Neural progenitor cell (in vitro differentiated cells): ENCODE results near the gene AQP5. TPM values are rescaled to one million over a fixed set of nuclear protein-coding genes. Genes with fewer than 3 reads are reported as not detected.
A peak's percentile ranks its signal among the peaks of the same experiment; 100 is the strongest.

Source experiments
- DNase-seq: peaks from one replicate; pipeline ENCODE4 v3.0.0-alpha.2; 2016; ENCODE audit warnings: low spot score
- H2AFZ ChIP-seq: fragments of 200-600 bp; sonication (generic); replicated peaks from 2 replicates; pipeline ENCODE4 v1.6.1; 2016; ENCODE audit warnings: antibody characterized with exemption
- H3F3A ChIP-seq: fragments of 200-600 bp; sonication (generic); 2 replicates; pipeline ENCODE4 v1.6.1; 2016; ENCODE audit warnings: antibody characterized with exemption, low read depth
- H3K27ac ChIP-seq: fragments of 200-600 bp; sonication (generic); 2 replicates; pipeline ENCODE4 v1.5.1; 2016; ENCODE audit warnings: mild to moderate bottlenecking
- H3K27me3 ChIP-seq: fragments of 200-600 bp; sonication (generic); 2 replicates; pipeline ENCODE4 v1.6.1; 2016; ENCODE audit warnings: mild to moderate bottlenecking, moderate library complexity
- H3K36me3 ChIP-seq: fragments of 200-600 bp; sonication (generic); 2 replicates; pipeline ENCODE4 v1.5.1; 2016
- H3K4me1 ChIP-seq: fragments of 200-600 bp; sonication (generic); 2 replicates; pipeline ENCODE4 v1.6.1; 2016; ENCODE audit warnings: mixed run types
- H3K4me2 ChIP-seq: fragments of 200-600 bp; sonication (generic); 2 replicates; pipeline ENCODE4 v1.6.1; 2016
- H3K4me3 ChIP-seq: fragments of 200-600 bp; sonication (generic); 2 replicates; pipeline ENCODE4 v1.5.1; 2016
- H3K79me2 ChIP-seq: fragments of 200-600 bp; sonication (generic); 2 replicates; pipeline ENCODE4 v1.6.1; 2016; ENCODE audit warnings: low read depth
- H3K9ac ChIP-seq: fragments of 200-600 bp; sonication (generic); 2 replicates; pipeline ENCODE4 v1.6.1; 2016
- H3K9me3 ChIP-seq: fragments of 200-600 bp; sonication (generic); 2 replicates; pipeline ENCODE4 v1.5.1; 2016; ENCODE audit warnings: low read depth
- H4K20me1 ChIP-seq: fragments of 200-600 bp; sonication (generic); 2 replicates; pipeline ENCODE4 v1.6.1; 2016; ENCODE audit warnings: low read depth
- H3K27ac Mint-ChIP-seq: 3 replicates; pipeline ENCODE4 v1.8.0; 2021; ENCODE audit warnings: mixed read lengths
- H3K27me3 Mint-ChIP-seq: 2 replicates; pipeline ENCODE4 v1.8.0; 2022; ENCODE audit warnings: low read depth, mild to moderate bottlenecking, inconsistent platforms, moderate library complexity, mixed read lengths; ENCODE audit not compliant: insufficient read depth
- H3K36me3 Mint-ChIP-seq: 3 replicates; pipeline ENCODE4 v1.8.0; 2021; ENCODE audit warnings: mixed read lengths
- H3K4me1 Mint-ChIP-seq: 3 replicates; pipeline ENCODE4 v1.8.0; 2021; ENCODE audit warnings: mixed read lengths
- H3K4me3 Mint-ChIP-seq: 3 replicates; pipeline ENCODE4 v1.8.0; 2021; ENCODE audit warnings: mild to moderate bottlenecking, moderate library complexity, mixed read lengths
- H3K9me3 Mint-ChIP-seq: 3 replicates; pipeline ENCODE4 v1.8.0; 2020; ENCODE audit warnings: mixed read lengths
- CTCF ChIP-seq: fragments of 200-600 bp; sonication (generic); IDR thresholded peaks from 2 replicates; pipeline ENCODE4 v1.5.1; 2017; ENCODE audit warnings: antibody characterized with exemption, mild to moderate bottlenecking
- EZH2 ChIP-seq: fragments of 200-600 bp; sonication (generic); IDR thresholded peaks from 2 replicates; pipeline ENCODE4 v1.6.1; 2017; ENCODE audit warnings: antibody characterized with exemption, mild to moderate bottlenecking, moderate library complexity
- EZH2phosphoT487 ChIP-seq: fragments of 200-600 bp; sonication (generic); IDR thresholded peaks from 2 replicates; pipeline ENCODE4 v1.6.1; 2017; ENCODE audit warnings: antibody characterized with exemption
- total RNA-seq: library from RNA; depleted of rRNA; stranded (reverse); fragments of >200 nt; gene quantifications from 2 replicates; pipeline ENCODE4 v1.2.3, GENCODE V29; 2015; ENCODE audit warnings: low replicate concordance

Gene AQP5
- total RNA-seq, 1 donor from 2014 or later: not detected

GRCh38 chr12:49953151-49953550 is 8.5 kb upstream of the AQP5 start:
- no peaks in the 10 kb centered on the region for H3K9me3 Mint-ChIP-seq

GRCh38 chr12:49953961-49954846 is 7.5 kb upstream of the AQP5 start:
- peaks cover 9% of the 10 kb centered on the region for H3K4me1 ChIP-seq
- H3K27me3 ChIP-seq: peaks cover 46% of the 10 kb centered on the region
- no peak overlapping the region for H3K4me2 ChIP-seq
- peaks cover 14% of the 10 kb centered on the region for H3K4me1 Mint-ChIP-seq
- no peak overlapping the region for H3K9ac ChIP-seq
- H3F3A ChIP-seq: peaks cover 3% of the 10 kb centered on the region
- H3K27me3 Mint-ChIP-seq: peaks cover 19% of the 10 kb centered on the region
- TF ChIP-seq EZH2phosphoT487: no peak
- no peak for TF ChIP-seq EZH2
- no peak for TF ChIP-seq CTCF
- no peak for DNase-seq
- no peaks in the 10 kb centered on the region for H3K36me3 ChIP-seq
- H4K20me1 ChIP-seq: no peaks in the 10 kb centered on the region
- H3K79me2 ChIP-seq: no peaks in the 10 kb centered on the region
- no peaks in the 10 kb centered on the region for H3K9me3 ChIP-seq
- no peak overlapping the region for H3K27ac Mint-ChIP-seq
- no peaks in the 10 kb centered on the region for H3K36me3 Mint-ChIP-seq
- H2AFZ ChIP-seq: no peak overlapping the region
- no peaks in the 10 kb centered on the region for H3K9me3 Mint-ChIP-seq
- no peak overlapping the region for H3K27ac ChIP-seq
- no peak overlapping the region for H3K4me3 ChIP-seq
- peak overlapping the region; percentile 53 for H3K4me3 Mint-ChIP-seq

More at GRCh38 chr12:49953151-49953550, 8.5 kb upstream of the AQP5 start:
- Histone ChIP-seq H3K36me3 (no peaks in the 10 kb centered on the region), H3K9ac (no peak overlapping the region), H3K4me3 (no peak overlapping the region), H3K4me2 (no peak overlapping the region), H3K27me3 (peaks cover 35% of the 10 kb centered on the region), H3K27ac (no peak overlapping the region), H3K79me2 (no peaks in the 10 kb centered on the region), H3K4me1 (peaks cover 8% of the 10 kb centered on the region), H4K20me1 (no peaks in the 10 kb centered on the region), H3K9me3 (no peaks in the 10 kb centered on the region), H3F3A (no peaks in the 10 kb centered on the region), H2AFZ (no peak overlapping the region)
- H3K27ac Mint-ChIP-seq: no peak overlapping the region
- no peak for DNase-seq
- TF ChIP-seq EZH2phosphoT487 (no peak), EZH2 (no peak), CTCF (no peak)
- H3K36me3 Mint-ChIP-seq: no peaks in the 10 kb centered on the region
- peaks cover 13% of the 10 kb centered on the region for H3K27me3 Mint-ChIP-seq
- H3K4me1 Mint-ChIP-seq: peaks cover 10% of the 10 kb centered on the region
- no peak overlapping the region for H3K4me3 Mint-ChIP-seq

GRCh38 chr12:49954863-49955830 is 6.5 kb upstream of the AQP5 start:
- H3K27me3 Mint-ChIP-seq: peaks cover 26% of the 10 kb centered on the region
- Histone ChIP-seq H3K4me2 (no peak overlapping the region), H3K27me3 (peaks cover 55% of the 10 kb centered on the region)

More at GRCh38 chr12:49954863-49955830, 6.5 kb upstream of the AQP5 start:
- no peak for DNase-seq
- Histone ChIP-seq H3K4me3 (no peak overlapping the region), H3K4me1 (peaks cover 19% of the 10 kb centered on the region), H3K27ac (no peak overlapping the region), H3K9ac (no peak overlapping the region), H3F3A (peaks cover 13% of the 10 kb centered on the region), H3K9me3 (no peaks in the 10 kb centered on the region), H3K79me2 (no peaks in the 10 kb centered on the region), H4K20me1 (peaks cover 4% of the 10 kb centered on the region), H3K36me3 (no peaks in the 10 kb centered on the region), H2AFZ (no peak overlapping the region)
- H3K27ac Mint-ChIP-seq: no peak overlapping the region
- no peak overlapping the region for H3K4me3 Mint-ChIP-seq
- H3K36me3 Mint-ChIP-seq: no peaks in the 10 kb centered on the region
- TF ChIP-seq EZH2 (no peak), CTCF (no peak), EZH2phosphoT487 (no peak)
- H3K4me1 Mint-ChIP-seq: peaks cover 18% of the 10 kb centered on the region
- H3K9me3 Mint-ChIP-seq: no peaks in the 10 kb centered on the region
